OCI-LY3 (cell line): ENCODE data around the gene CPT1B.

Source experiments
- CTCF ChIP-seq: fragments of 200-600, 300-600 bp; sonication (generic); IDR thresholded peaks from 2 replicates; pipeline ENCODE4 v1.5.1; 2014; ENCODE audit warnings: antibody characterized with exemption, low read length, low read depth
- EZH2phosphoT487 ChIP-seq: fragments of 200-600 bp; shearing (Covaris generic); IDR thresholded peaks from 2 replicates; pipeline ENCODE4 v1.6.1; 2018; ENCODE audit warnings: antibody characterized with exemption, mixed run types, low read depth

- TF ChIP-seq CTCF (no peak), EZH2phosphoT487 (no peak)
Measured at GRCh38 chr22:50523806-50524675, 54.2 kb downstream of the CPT1B start.
